Mesenchymal stem cell (in vitro differentiated cells and primary cell): ENCODE results near the gene CCDC6.
"Not testable (repeated sequence)": the region's sequence is repeated elsewhere in the genome, so short reads cannot be mapped to it uniquely, and the experiment has no call there.

Source experiments
- DNase-seq: peaks from one replicate; pipeline ENCODE4 v3.0.0-alpha.2; 2013
- H2AFZ ChIP-seq: one replicate; pipeline ENCODE4 v1.6.1; 2013; ENCODE audit warnings: low read depth, mild to moderate bottlenecking, control low read depth, inconsistent platforms, low read length, moderate library complexity
- H2AK5ac ChIP-seq: 2 replicates; pipeline ENCODE4 v1.6.1; 2013; ENCODE audit warnings: low read length, moderate library complexity, mild to moderate bottlenecking, inconsistent platforms; ENCODE audit not compliant: severe bottlenecking
- H2BK120ac ChIP-seq: one replicate; pipeline ENCODE4 v1.6.1; 2013; ENCODE audit warnings: low read depth, mild to moderate bottlenecking, inconsistent platforms, low read length, moderate library complexity
- H2BK12ac ChIP-seq, 2 experiments: one replicate each; pipeline ENCODE4 v1.6.1; 2013; ENCODE audit warnings: inconsistent platforms in 2 of 2, low read length in 2 of 2, mild to moderate bottlenecking in 2 of 2, moderate library complexity in 2 of 2, control low read depth in 1 of 2
- H2BK15ac ChIP-seq: one replicate; pipeline ENCODE4 v1.6.1; 2013; ENCODE audit warnings: mild to moderate bottlenecking, low read depth, inconsistent platforms; ENCODE audit not compliant: poor library complexity, severe bottlenecking
- H2BK5ac ChIP-seq: 2 replicates; pipeline ENCODE4 v1.6.1; 2013; ENCODE audit warnings: low read depth, mild to moderate bottlenecking, low read length, control low read depth, inconsistent platforms; ENCODE audit not compliant: poor library complexity, severe bottlenecking
- H3K14ac ChIP-seq, 2 experiments: one replicate each; pipeline ENCODE4 v1.6.1; 2013; ENCODE audit warnings: inconsistent platforms in 2 of 2, low read length in 2 of 2, control low read depth in 1 of 2, mild to moderate bottlenecking in 1 of 2, moderate library complexity in 1 of 2
- H3K18ac ChIP-seq, 2 experiments: one replicate each; pipeline ENCODE4 v1.6.1; 2013; ENCODE audit warnings: inconsistent platforms in 2 of 2, low read length in 2 of 2, control low read depth in 1 of 2, low read depth in 1 of 2, mild to moderate bottlenecking in 1 of 2
- H3K23ac ChIP-seq, 2 experiments: one replicate each; pipeline ENCODE4 v1.6.1; 2013; ENCODE audit warnings: inconsistent platforms in 2 of 2, low read length in 2 of 2, mild to moderate bottlenecking in 2 of 2, moderate library complexity in 2 of 2, control low read depth in 1 of 2
- H3K27ac ChIP-seq: 2 replicates; pipeline ENCODE4 v1.5.1; 2013; ENCODE audit warnings: mild to moderate bottlenecking, moderate library complexity, low read length, control low read depth, inconsistent platforms; ENCODE audit not compliant: poor library complexity, severe bottlenecking
- H3K27me3 ChIP-seq, 2 experiments: 2 replicates each; pipeline versions ENCODE4 v1.6.1 to v1.7.0; 2013; ENCODE audit warnings: low read length in 2 of 2, mild to moderate bottlenecking in 2 of 2, moderate library complexity in 2 of 2, control low read depth in 1 of 2, inconsistent platforms in 1 of 2; ENCODE audit not compliant: control insufficient read depth in 1 of 2, insufficient read depth in 1 of 2
- H3K36me3 ChIP-seq, 2 experiments: 2 replicates each; pipeline versions ENCODE4 v1.6.1 to v1.7.0; 2013; ENCODE audit warnings: low read length in 2 of 2, control low read depth in 1 of 2, inconsistent platforms in 1 of 2, low read depth in 1 of 2, mild to moderate bottlenecking in 1 of 2; ENCODE audit not compliant: insufficient read depth in 2 of 2, control insufficient read depth in 1 of 2
- H3K4ac ChIP-seq, 2 experiments: one replicate each; pipeline ENCODE4 v1.6.1; 2013; ENCODE audit warnings: inconsistent platforms in 2 of 2, low read length in 2 of 2, mild to moderate bottlenecking in 2 of 2, moderate library complexity in 2 of 2, control low read depth in 1 of 2, low read depth in 1 of 2
- H3K4me1 ChIP-seq: 2 replicates; pipeline ENCODE4 v1.6.1; 2013; ENCODE audit warnings: low read depth, low read length, control low read depth; ENCODE audit not compliant: control insufficient read depth, insufficient read depth
- H3K4me2 ChIP-seq: 2 replicates; pipeline ENCODE4 v1.6.1; 2013; ENCODE audit warnings: low read length, mild to moderate bottlenecking, inconsistent platforms; ENCODE audit not compliant: poor library complexity, severe bottlenecking
- H3K4me3 ChIP-seq, 2 experiments: 2 replicates each; pipeline versions ENCODE4 v1.5.1 to v1.7.0; 2013; ENCODE audit warnings: low read length in 2 of 2, mild to moderate bottlenecking in 2 of 2, control low read depth in 1 of 2, low read depth in 1 of 2; ENCODE audit not compliant: insufficient read depth in 1 of 2
- H3K79me1 ChIP-seq: replicated peaks from 2 replicates; pipeline ENCODE4 v1.6.1; 2013; ENCODE audit warnings: mild to moderate bottlenecking, control low read depth, low read length, inconsistent platforms; ENCODE audit not compliant: poor library complexity, severe bottlenecking
- H3K9ac ChIP-seq: 2 replicates; pipeline ENCODE4 v1.7.0; 2013; ENCODE audit warnings: mild to moderate bottlenecking, low read length, moderate library complexity
- H3K9me3 ChIP-seq: 2 replicates; pipeline ENCODE4 v1.7.0; 2013; ENCODE audit warnings: mild to moderate bottlenecking, low read length; ENCODE audit not compliant: control insufficient read depth
- H4K8ac ChIP-seq: one replicate; pipeline ENCODE4 v1.6.1; 2013; ENCODE audit warnings: inconsistent platforms, mild to moderate bottlenecking, low read length, moderate library complexity
- H4K91ac ChIP-seq: one replicate; pipeline ENCODE4 v1.6.1; 2013; ENCODE audit warnings: mild to moderate bottlenecking, low read length, inconsistent platforms
- WGBS: methylation state at CpG from one replicate; pipeline ENCODE4 v1.1.7; 2013; ENCODE audit warnings: mixed read lengths; 5-methylcytosine and 5-hydroxymethylcytosine counted together

CCDC6 gene

GRCh38 chr10:59748834-59749233 lies 157.5 kb downstream of the CCDC6 start:
- Histone ChIP-seq H3K18ac (no peak overlapping the region), H3K9me3 (no peaks in the 10 kb centered on the region), H4K91ac (no peak overlapping the region), H2BK15ac (no peak overlapping the region), H3K27me3 (peaks cover 0 to 15% of the 10 kb centered on the region in 2 experiments), H3K79me1 (no peaks in the 10 kb centered on the region), H3K9ac (no peak overlapping the region), H3K4ac (no peak overlapping the region), H2BK120ac (no peak overlapping the region), H3K4me1 (no peaks in the 10 kb centered on the region), H2AK5ac (no peak overlapping the region), H2BK12ac (no peak overlapping the region), H3K4me3 (no peak overlapping the region), H3K36me3 (no peaks in the 10 kb centered on the region), H3K23ac (no peak overlapping the region), H2AFZ (no peak overlapping the region), H2BK5ac (no peak overlapping the region), H3K4me2 (no peak overlapping the region), H3K27ac (no peak overlapping the region), H3K14ac (no peak overlapping the region), H4K8ac (no peak overlapping the region)
- no peak for DNase-seq
- WGBS = 76% methylated on average over 1 of the region's 1 CpG

- Histone ChIP-seq H3K9ac (no peak overlapping the region), H3K4me1 (no peaks in the 10 kb centered on the region), H4K91ac (no peak overlapping the region), H3K36me3 (no peaks in the 10 kb centered on the region), H2BK15ac (no peak overlapping the region), H2BK5ac (no peak overlapping the region), H3K18ac (no peak overlapping the region), H4K8ac (no peak overlapping the region), H3K27me3 (peaks cover 0 to 5% of the 10 kb centered on the region in 2 experiments), H3K4me3 (no peak overlapping the region), H2BK12ac (no peak overlapping the region), H3K27ac (no peak overlapping the region), H2AFZ (no peak overlapping the region), H3K23ac (no peak overlapping the region), H3K9me3 (no peaks in the 10 kb centered on the region), H2BK120ac (no peak overlapping the region), H3K79me1 (no peaks in the 10 kb centered on the region), H3K14ac (no peak overlapping the region), H3K4ac (no peak overlapping the region), H3K4me2 (no peak overlapping the region), H2AK5ac (no peak overlapping the region)
- 100% methylated on average over 1 of the region's 2 CpGs for WGBS
- no peak for DNase-seq
Observed at GRCh38 chr10:59745163-59745650, 161.1 kb downstream of the CCDC6 start.

GRCh38 chr10:59744762-59745161 lies 161.6 kb downstream of the CCDC6 start:
- H3K27me3 ChIP-seq, H2AFZ ChIP-seq, H3K9me3 ChIP-seq, H3K4me1 ChIP-seq, H3K4me3 ChIP-seq, H3K9ac ChIP-seq, H4K8ac ChIP-seq, H2BK5ac ChIP-seq, H3K4ac ChIP-seq, DNase-seq, H3K36me3 ChIP-seq, H3K23ac ChIP-seq, H2BK12ac ChIP-seq, H2BK15ac ChIP-seq, H4K91ac ChIP-seq, H3K14ac ChIP-seq, H2BK120ac ChIP-seq, H3K79me1 ChIP-seq, H2AK5ac ChIP-seq, H3K18ac ChIP-seq, H3K27ac ChIP-seq, H3K4me2 ChIP-seq: not testable (repeated sequence)
- 90% methylated on average over 4 of the region's 6 CpGs for WGBS

- not testable (repeated sequence) for H3K9me3 ChIP-seq, H2BK15ac ChIP-seq, H2AFZ ChIP-seq, H2BK120ac ChIP-seq, H4K8ac ChIP-seq, H4K91ac ChIP-seq, H3K14ac ChIP-seq, DNase-seq, H3K27me3 ChIP-seq, H3K79me1 ChIP-seq, H3K4ac ChIP-seq, H3K4me1 ChIP-seq, H3K27ac ChIP-seq, H3K4me3 ChIP-seq, H2AK5ac ChIP-seq, H3K4me2 ChIP-seq, H2BK5ac ChIP-seq, H3K23ac ChIP-seq, H3K9ac ChIP-seq, H3K36me3 ChIP-seq, H2BK12ac ChIP-seq, H3K18ac ChIP-seq
- WGBS = 92% methylated on average over 32 of the region's 32 CpGs
Observed at GRCh38 chr10:59744156-59744555, 162.2 kb downstream of the CCDC6 start.
